HepG2 (cell line): ENCODE data around the gene TMEM240. TPM values are rescaled to one million over a fixed set of nuclear protein-coding genes. Genes with fewer than 3 reads are reported as not detected.

ENCODE experiments used
- HIC2 ChIP-seq: sonication (generic); formaldehyde crosslinking; IDR thresholded peaks from 2 replicates; pipeline ENCODE4 v1.9.0; 2022; ENCODE audit warnings: low read depth, missing genetic modification reagents
- HNF4G ChIP-seq, 2 experiments: sonication (generic) in 1 of 2; formaldehyde crosslinking in 1 of 2; IDR thresholded peaks; 2 replicates each; pipeline versions ENCODE4 v1.4.0 to v1.6.1; 2011 to 2020; ENCODE audit warnings: borderline replicate concordance in 2 of 2, low read depth in 2 of 2, mild to moderate bottlenecking in 2 of 2, low read length in 1 of 2, missing genetic modification reagents in 1 of 2, moderate library complexity in 1 of 2
- MED1 ChIP-seq: sonication (generic); formaldehyde crosslinking; IDR thresholded peaks from 2 replicates; pipeline ENCODE4 v1.4.0; 2020; ENCODE audit warnings: missing genetic modification reagents
- ZNF280B ChIP-seq: sonication (generic); formaldehyde crosslinking; IDR thresholded peaks from 2 replicates; pipeline ENCODE4 v1.5.0; 2020; ENCODE audit warnings: missing genetic modification reagents, mild to moderate bottlenecking, borderline replicate concordance
- ZNF362 ChIP-seq: sonication (generic); formaldehyde crosslinking; IDR thresholded peaks from 2 replicates; pipeline ENCODE4 v1.4.0; 2020; ENCODE audit warnings: missing genetic modification reagents, mild to moderate bottlenecking, borderline replicate concordance
- polyA plus RNA-seq, 8 experiments: library from polyadenylated mRNA; depleted of rRNA in 3 of 8; stranded (reverse) in 7 of 8; unstranded in 1 of 8; fragments of >200 nt; fragmentation: Illumina TruSeq in 4 of 8; extraction: Trizol in 4 of 8; gene quantifications; 2 replicates each; pipeline versions ENCODE4 v1.2.1 to v1.2.3, GENCODE V29; 2011 to 2016; ENCODE audit warnings: low read depth in 4 of 8, missing spikeins in 1 of 8, mixed read lengths in 1 of 8; ENCODE audit not compliant: insufficient read depth in 1 of 8
- total RNA-seq, 5 experiments: library from RNA; depleted of rRNA; stranded (reverse); fragments of >200 nt; fragmentation: Illumina TruSeq; extraction: Trizol; gene quantifications; 2 replicates each; pipeline ENCODE4 v1.2.3, GENCODE V29; 2016; ENCODE audit warnings: low read depth in 1 of 5

TMEM240 gene
- total and polyA plus RNA-seq, 2 of the 13 experiments (the other 11 are each of a cell fraction or from before 2014, with no cell fraction given): 0.17 TPM; not detected in 1

GRCh38 chr1:1577367-1578011, 37.1 kb upstream of the TMEM240 start (continued):
- peak; percentile 62; the same call in 1 of the 2 replicates for TF ChIP-seq ZNF280B
- 0 out of 2 replicates have a peak, but pooled peaks have one; percentile 18 for TF ChIP-seq HIC2 (CRISPR knock-in tag)
- TF ChIP-seq ZNF362: peak; percentile 21; the same call in 1 of the 2 replicates
- peak; percentile 46; the same call in 1 of the 2 replicates for TF ChIP-seq HNF4G (IDR thresholded peaks at IDR 0.05; ENCODE audit: borderline replicate concordance, low read depth, low read length)
- TF ChIP-seq HNF4G (CRISPR knock-in tag; IDR thresholded peaks at IDR 0.05; ENCODE audit: borderline replicate concordance, low read depth): no peak
- no peak for TF ChIP-seq MED1 (CRISPR knock-in tag)
